Panc1 (cell line): Measurements from ENCODE around the gene ADAMTS2. TPM values are rescaled to one million over a fixed set of nuclear protein-coding genes. Genes with fewer than 3 reads are reported as not detected.

Experiments used
- ATAC-seq: fragments of 200-7000 bp; cut with Tn5 transposase; 2 replicates; pipeline ENCODE4 v1.9.1; 2020; ENCODE audit warnings: mild to moderate bottlenecking, moderate library complexity
- BruUV-seq: library from RNA; stranded (reverse); fragments of 400-500 nt; replicated peaks from 2 replicates; lab custom pipeline; 2021; lab: Mats Ljungman, UMichigan
- CTCF ChIA-PET: fragments of 300-600 bp; sonication (Branson Sonifier 250); formaldehyde crosslinking; loops from one replicate; lab custom pipeline; 2022; ENCODE audit warnings: antibody characterized with exemption; lab: Charles Lee
- POLR2A ChIA-PET: fragments of 300-600 bp; sonication (Branson Sonifier 250); formaldehyde crosslinking; loops from one replicate; lab custom pipeline; 2022; ENCODE audit warnings: antibody characterized with exemption; lab: Charles Lee
- DNase-seq: peaks from one replicate; pipeline ENCODE4 v3.0.0-alpha.2; 2010; ENCODE audit warnings: low read depth, low spot score
- H3K27ac ChIP-seq: 2 replicates; pipeline ENCODE4 v1.5.1; 2011; ENCODE audit warnings: mild to moderate bottlenecking, low read length, inconsistent platforms
- H3K27me3 ChIP-seq: fragments of 200-500 bp; sonication (Bioruptor generic); 2 replicates; pipeline ENCODE4 v1.6.0; 2014; ENCODE audit warnings: low read length, inconsistent platforms; ENCODE audit not compliant: control insufficient read depth, insufficient read depth
- H3K36me3 ChIP-seq: fragments of 200-500 bp; sonication (Bioruptor generic); 2 replicates; pipeline ENCODE4 v1.5.1; 2014; ENCODE audit warnings: inconsistent platforms, mild to moderate bottlenecking, low read length, moderate library complexity; ENCODE audit not compliant: control insufficient read depth, insufficient read depth
- H3K4me1 ChIP-seq: 2 replicates; pipeline ENCODE4 v1.5.1; 2011; ENCODE audit warnings: inconsistent platforms, mild to moderate bottlenecking, low read length, moderate library complexity; ENCODE audit not compliant: control insufficient read depth, insufficient read depth
- H3K4me3 ChIP-seq, 2 experiments: 2 replicates each; pipeline ENCODE4 v1.5.1; 2011 to 2012; ENCODE audit warnings: low read depth in 2 of 2, low read length in 2 of 2, mild to moderate bottlenecking in 2 of 2, inconsistent platforms in 1 of 2, moderate library complexity in 1 of 2
- H3K9me3 ChIP-seq: fragments of 200-500 bp; sonication (Bioruptor generic); 2 replicates; pipeline ENCODE4 v1.5.1; 2014; ENCODE audit warnings: low read depth, mild to moderate bottlenecking, inconsistent platforms, low read length, moderate library complexity; ENCODE audit not compliant: control insufficient read depth, insufficient read depth
- CTCF ChIP-seq: fragments of 450-650 bp; IDR thresholded peaks from 2 replicates; pipeline ENCODE4 v1.5.1; 2017; ENCODE audit warnings: mild to moderate bottlenecking
- POLR2AphosphoS5 ChIP-seq: IDR thresholded peaks from 2 replicates; pipeline ENCODE4 v1.6.1; 2012; ENCODE audit warnings: mild to moderate bottlenecking, low read depth, low read length, moderate library complexity
- REST ChIP-seq, 2 experiments: IDR thresholded peaks; 2 replicates each; pipeline ENCODE4 v1.6.1; 2011 to 2012; ENCODE audit warnings: low read depth in 2 of 2, control low read depth in 1 of 2, low read length in 1 of 2, mild to moderate bottlenecking in 1 of 2, moderate library complexity in 1 of 2; ENCODE audit not compliant: insufficient read depth in 1 of 2
- SIN3A ChIP-seq: IDR thresholded peaks from 2 replicates; pipeline ENCODE4 v1.6.1; 2012; ENCODE audit warnings: low read depth, mild to moderate bottlenecking, low read length, moderate library complexity, borderline replicate concordance; ENCODE audit not compliant: insufficient read depth
- TCF7L2 ChIP-seq: IDR thresholded peaks from 2 replicates; pipeline ENCODE4 v1.6.1; 2011; ENCODE audit warnings: mild to moderate bottlenecking, low read depth, low read length, inconsistent platforms
- in situ Hi-C: cut with HindIII; loops from 2 replicates; pipeline ENCODE4 v1.10.0; 2016; ENCODE audit warnings: low sequenced_read_pairs, low pct_unique_long_range_greater_than_20kb
- intact Hi-C: fragments of 100-400 bp; cut with micrococcal nuclease; formaldehyde crosslinking; loops from one replicate; pipeline ENCODE4 v1.10.0; 2022; ENCODE audit not compliant: unreplicated experiment
- total RNA-seq: library from RNA; stranded (reverse); gene quantifications from one replicate; pipeline ENCODE4 v1.2.1, GENCODE V29; 2021; ENCODE audit not compliant: unreplicated experiment

The ADAMTS2 gene
- total RNA-seq, 1 experiment from 2014 or later = 0.13 TPM

- BruUV-seq = no TSS peak
- Histone ChIP-seq H3K36me3 (no peaks in the 10 kb centered on the region), H3K27ac (no peak overlapping the region), H3K4me1 (peaks cover 7% of the 10 kb centered on the region), H3K4me3 (no peak overlapping the region), H3K27me3 (no peaks in the 10 kb centered on the region), H3K9me3 (no peaks in the 10 kb centered on the region)
- in situ Hi-C loops = no loop called here
- ChIA-PET POLR2A (no interaction called here), CTCF (no interaction called here)
- DNase-seq (no peak), ATAC-seq (no peak)
- intact Hi-C loops = no loop called here
- TF ChIP-seq POLR2AphosphoS5 = no peak
These were observed 73.9 kb downstream of the ADAMTS2 start for GRCh38 chr5:179271428-179271734.

- H3K27ac ChIP-seq = no peak overlapping the region
These were observed 74.5 kb downstream of the ADAMTS2 start for GRCh38 chr5:179270581-179271427.

More at GRCh38 chr5:179270581-179271427, 74.5 kb downstream of the ADAMTS2 start:
- ChIA-PET CTCF (no interaction called here), POLR2A (no interaction called here)
- no peaks in the 10 kb centered on the region for H3K27me3 ChIP-seq
- H3K4me1 ChIP-seq = peaks cover 1% of the 10 kb centered on the region; the same call in 1 of the 2 replicates
- DNase-seq (no peak), ATAC-seq (no peak)
- TF ChIP-seq CTCF (no peak), POLR2AphosphoS5 (no peak), TCF7L2 (no peak), REST (IDR thresholded peaks at IDR 0.05; ENCODE audit: insufficient read depth in 1 of 2, low read depth in 2 of 2, low read length in 1 of 2) (no peak), SIN3A (no peak)
- H3K4me3 ChIP-seq = no peak overlapping the region
- in situ Hi-C loops (no loop called here), intact Hi-C loops (no loop called here)
- no peaks in the 10 kb centered on the region for H3K36me3 ChIP-seq
- H3K9me3 ChIP-seq = no peaks in the 10 kb centered on the region
- no TSS peak for BruUV-seq
